K562 (cell line): ENCODE data around the gene TRAPPC2L. TPM values are rescaled to one million over a fixed set of nuclear protein-coding genes. Genes with fewer than 3 reads are reported as not detected.

Source experiments
- ATAC-seq: fragments of 200-7000 bp; cut with Tn5 transposase; 3 replicates; pipeline ENCODE4 v1.9.1; 2020; ENCODE audit warnings: moderate library complexity
- BruUV-seq: library from RNA; stranded (reverse); fragments of 400-500 nt; replicated peaks from 2 replicates; lab custom pipeline; 2021; lab: Mats Ljungman, UMichigan
- CTCF ChIA-PET: fragments of 300-600 bp; formaldehyde crosslinking; extraction: SDS; loops from one replicate; lab custom pipeline; 2021; ENCODE audit warnings: low intra/inter-chr PET ratio; lab: Yijun Ruan, JAX
- POLR2A ChIA-PET: fragments of 300-600, 350-650 bp; sonication (Branson Sonifier 250); formaldehyde crosslinking; extraction: SDS; loops from one replicate; lab custom pipeline; 2021; ENCODE audit warnings: antibody characterized with exemption, inconsistent platforms; lab: Yijun Ruan, JAX
- DNase-seq, 4 experiments: peaks; one replicate each; pipeline versions ENCODE4 v3.0.0 to v3.0.0-alpha.2; 2011 to 2018; ENCODE audit warnings: low spot score in 3 of 4, mixed read lengths in 3 of 4; ENCODE audit errors: extremely low read depth in 1 of 4
- FAIRE-seq: peaks from 2 replicates; lab custom pipeline; 2011; peaks lifted over from hg19 to GRCh38; lab: Jason Lieb, UNC
- H2AFZ ChIP-seq: 2 replicates; pipeline ENCODE4 v1.6.0; 2011; ENCODE audit warnings: low read depth, low read length, control low read depth, inconsistent platforms
- H3K27ac ChIP-seq: fragments of 200-600 bp; 3 replicates; pipeline ENCODE4 v1.8.0; 2011; ENCODE audit warnings: low read depth, mild to moderate bottlenecking, control low read depth, inconsistent platforms, low read length, moderate library complexity, mixed read lengths; ENCODE audit errors: extremely low read depth
- H3K27me3 ChIP-seq, 2 experiments: fragments of 300-600 bp in 1 of 2; 2 replicates in 1 of 2; 3 replicates in 1 of 2; pipeline versions ENCODE4 v1.6.0 to v1.8.0; 2011; ENCODE audit warnings: inconsistent platforms in 2 of 2, low read length in 2 of 2, mild to moderate bottlenecking in 1 of 2, mixed read lengths in 1 of 2, moderate library complexity in 1 of 2; ENCODE audit not compliant: control insufficient read depth in 2 of 2, insufficient read depth in 2 of 2
- H3K36me3 ChIP-seq: fragments of 300-600 bp; 3 replicates; pipeline ENCODE4 v1.8.0; 2011; ENCODE audit warnings: mild to moderate bottlenecking, low read length, inconsistent platforms; ENCODE audit not compliant: control insufficient read depth, insufficient read depth
- H3K4me1 ChIP-seq, 2 experiments: fragments of 200-600 bp in 1 of 2; replicated peaks in 1 of 2; 2 replicates in 1 of 2; 3 replicates in 1 of 2; pipeline versions ENCODE4 v1.5.1 to v1.8.0; 2011; ENCODE audit warnings: inconsistent platforms in 2 of 2, low read length in 2 of 2, mild to moderate bottlenecking in 1 of 2, mixed read lengths in 1 of 2, moderate library complexity in 1 of 2; ENCODE audit not compliant: control insufficient read depth in 2 of 2, insufficient read depth in 2 of 2
- H3K4me2 ChIP-seq: 2 replicates; pipeline ENCODE4 v1.6.1; 2011; ENCODE audit warnings: low read length, control low read depth, inconsistent platforms, mixed read lengths; ENCODE audit not compliant: insufficient read depth
- H3K4me3 ChIP-seq: fragments of 200-600 bp; sonication (generic), shearing (Covaris generic); 2 replicates; pipeline ENCODE4 v1.5.1; 2016; ENCODE audit warnings: control low read depth, inconsistent platforms
- H3K79me2 ChIP-seq: fragments of 200-600 bp; 3 replicates; pipeline ENCODE4 v1.8.0; 2011; ENCODE audit warnings: low read length, inconsistent platforms; ENCODE audit not compliant: control insufficient read depth, insufficient read depth
- H3K9ac ChIP-seq, 2 experiments: 2 replicates each; pipeline versions ENCODE4 v1.6.0 to v1.6.1; 2011; ENCODE audit warnings: low read depth in 2 of 2, low read length in 2 of 2, control low read depth in 1 of 2, inconsistent platforms in 1 of 2, mild to moderate bottlenecking in 1 of 2, mixed read lengths in 1 of 2; ENCODE audit not compliant: insufficient read depth in 1 of 2
- H3K9me1 ChIP-seq: one replicate; pipeline ENCODE4 v1.6.0; 2011; ENCODE audit warnings: inconsistent platforms, mild to moderate bottlenecking, low read length, moderate library complexity; ENCODE audit not compliant: control insufficient read depth, insufficient read depth
- H3K9me3 ChIP-seq: replicated peaks from 2 replicates; pipeline ENCODE4 v1.5.1; 2011; ENCODE audit warnings: low read depth, low read length, inconsistent platforms; ENCODE audit not compliant: control insufficient read depth, insufficient read depth
- H4K20me1 ChIP-seq: replicated peaks from 2 replicates; pipeline ENCODE4 v1.6.1; 2011; ENCODE audit warnings: low read length, inconsistent platforms, mixed read lengths; ENCODE audit not compliant: control insufficient read depth, insufficient read depth
- NFRKB ChIP-seq: fragments of 450-650 bp; IDR thresholded peaks from 2 replicates; pipeline ENCODE4 v1.6.1; 2016; ENCODE audit warnings: low read depth
- POLR2G ChIP-seq: fragments of 200-400 bp; formaldehyde crosslinking; IDR thresholded peaks from 2 replicates; pipeline ENCODE4 v1.6.1; 2017; ENCODE audit warnings: low read depth, mild to moderate bottlenecking, antibody characterized with exemption, low read length, moderate library complexity
- RBM22 ChIP-seq: fragments of 200-400 bp; formaldehyde crosslinking; IDR thresholded peaks from 2 replicates; pipeline ENCODE4 v1.6.1; 2018; ENCODE audit warnings: low read length, low read depth; ENCODE audit not compliant: poor library complexity, severe bottlenecking
- ZFP36 ChIP-seq: fragments of 150-350 bp; IDR thresholded peaks from 2 replicates; pipeline ENCODE4 v1.6.1; 2018; ENCODE audit warnings: low read length, low read depth; ENCODE audit not compliant: partially characterized antibody
- ZNF436 ChIP-seq: fragments of 250-450, 450-650 bp; sonication (Bioruptor Pico); formaldehyde crosslinking; IDR thresholded peaks from 2 replicates; pipeline ENCODE4 v1.7.0; 2020; ENCODE audit warnings: mild to moderate bottlenecking
- WGBS: fragments of 100-300 bp; shearing (Covaris generic); methylation state at CpG from one replicate; pipeline ENCODE4 v1.1.6; 2016; ENCODE audit warnings: low coverage, mixed read lengths; ENCODE audit not compliant: insufficient coverage; ENCODE audit errors: missing lambda C conversion rate; 5-methylcytosine and 5-hydroxymethylcytosine counted together
- in situ Hi-C: fragments of 300-500 bp; cut with MboI; formaldehyde crosslinking; loops from 4 replicates; pipeline ENCODE4 v1.15.0; 2018; ENCODE audit warnings: inconsistent platforms, mixed read lengths
- intact Hi-C: fragments of 100-400 bp; cut with micrococcal nuclease; formaldehyde crosslinking; loops from 2 replicates; pipeline ENCODE4 v1.14.2; 2022
- polyA plus RNA-seq, 8 experiments: library from polyadenylated mRNA; depleted of rRNA in 4 of 8; stranded (reverse) in 5 of 8; unstranded in 3 of 8; fragments of >200 nt; fragmentation: Nextera tagmentation in 2 of 8; fragmentation: Illumina TruSeq in 1 of 8; extraction: Ambion mirVana in 2 of 8; extraction: Trizol in 1 of 8; gene quantifications; 2 replicates each; pipeline versions ENCODE4 v1.2.1 to v1.2.3, GENCODE V29; 2011 to 2014; ENCODE audit warnings: inconsistent platforms in 1 of 8, missing spikeins in 1 of 8
- total RNA-seq, 7 experiments: library from RNA; depleted of rRNA in 6 of 7; stranded (reverse); fragments of >200 nt in 6 of 7; fragmentation: Illumina TruSeq in 2 of 7; extraction: Trizol in 2 of 7; gene quantifications; 2 replicates each; pipeline versions ENCODE4 v1.2.1 to v1.2.3, GENCODE V29; 2011 to 2021; ENCODE audit warnings: low replicate concordance in 1 of 7
- TF ChIP-seq, protein P1 (sequence below): IDR thresholded peaks from 3 replicates; pipeline ENCODE4 v1.6.1; 2011; ENCODE audit warnings: borderline replicate concordance, mild to moderate bottlenecking; ENCODE audit not compliant: insufficient read length, insufficient read depth

TRAPPC2L gene
- total and polyA plus RNA-seq, 9 of the 15 experiments (the other 6 are each of a cell fraction or from before 2014, with no cell fraction given), result 60.4 to 398 (median 97.5) TPM

DNA sequence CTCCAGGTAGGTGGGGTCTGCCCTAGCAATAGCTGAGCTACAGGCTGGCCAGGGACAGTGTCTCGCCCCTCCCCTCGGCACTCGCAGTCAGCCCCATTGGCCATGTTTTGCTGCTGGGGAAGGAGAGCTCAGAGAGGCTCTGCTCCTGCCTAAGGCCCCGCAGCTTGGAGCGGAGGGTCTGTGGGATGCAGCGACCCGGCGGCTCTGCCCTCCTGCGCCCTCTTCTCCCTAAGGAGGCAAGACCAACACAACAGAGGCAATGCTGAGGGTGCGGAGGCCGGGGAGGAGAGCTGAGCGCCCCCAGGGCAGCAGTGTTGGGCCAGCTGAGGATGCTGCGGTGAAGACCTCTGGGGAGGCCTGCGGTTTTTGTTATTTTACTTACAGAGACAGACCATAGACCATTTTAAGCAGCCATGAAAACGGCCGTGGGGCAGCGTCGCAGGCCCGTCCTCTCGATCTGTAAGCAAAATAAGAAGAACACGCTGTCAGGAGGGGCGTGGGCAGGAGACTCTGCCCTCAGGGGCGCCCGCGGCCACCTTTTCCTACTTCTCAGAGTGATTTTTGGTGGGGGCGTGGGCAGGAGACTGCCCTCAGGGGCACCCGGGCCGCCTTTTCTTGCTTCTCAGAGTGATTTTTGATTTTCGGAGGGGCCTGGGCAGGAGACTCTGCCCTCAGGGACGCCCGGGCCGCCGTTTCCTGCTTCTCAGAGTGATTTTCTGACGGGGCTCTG lies 40.9 kb downstream of the TRAPPC2L start:
- TF ChIP-seq POLR2G, result 0 out of 2 replicates have a peak, but pooled peaks have one; percentile 0
- TF ChIP-seq, protein P1, sequence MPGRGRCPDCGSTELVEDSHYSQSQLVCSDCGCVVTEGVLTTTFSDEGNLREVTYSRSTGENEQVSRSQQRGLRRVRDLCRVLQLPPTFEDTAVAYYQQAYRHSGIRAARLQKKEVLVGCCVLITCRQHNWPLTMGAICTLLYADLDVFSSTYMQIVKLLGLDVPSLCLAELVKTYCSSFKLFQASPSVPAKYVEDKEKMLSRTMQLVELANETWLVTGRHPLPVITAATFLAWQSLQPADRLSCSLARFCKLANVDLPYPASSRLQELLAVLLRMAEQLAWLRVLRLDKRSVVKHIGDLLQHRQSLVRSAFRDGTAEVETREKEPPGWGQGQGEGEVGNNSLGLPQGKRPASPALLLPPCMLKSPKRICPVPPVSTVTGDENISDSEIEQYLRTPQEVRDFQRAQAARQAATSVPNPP, result no peak
- no peak for TF ChIP-seq NFRKB
- peak; percentile 18 for TF ChIP-seq RBM22
- TF ChIP-seq ZNF436, result no peak
- peak; percentile 9 for TF ChIP-seq ZFP36
- H3K9ac ChIP-seq, result no peak overlapping the region
- ATAC-seq (no peak), FAIRE-seq (no peak), DNase-seq (no peak)
- peaks cover 91% of the 10 kb centered on the region; the same call in 2 of the 3 replicates for H3K36me3 ChIP-seq
- H3K4me2 ChIP-seq, result no peak overlapping the region
- peaks cover 4% of the 10 kb centered on the region; the same call in 1 of the 2 replicates for H4K20me1 ChIP-seq
- H2AFZ ChIP-seq, result no peak overlapping the region
- BruUV-seq, result no TSS peak
- intact Hi-C loops (no loop called here), in situ Hi-C loops (no loop called here)
- peaks cover 0 to 60% of the 10 kb centered on the region in 2 experiments; a peak in 2 of 5 replicates for H3K4me1 ChIP-seq
- H3K9me3 ChIP-seq, result peaks cover under 1% of the 10 kb centered on the region; the same call in 1 of the 2 replicates
- no peaks in the 10 kb centered on the region for H3K9me1 ChIP-seq
- peaks cover 46% of the 10 kb centered on the region for H3K79me2 ChIP-seq
- H3K4me3 ChIP-seq, result no peak overlapping the region
- WGBS, result 96% methylated on average over 28 of the region's 34 CpGs
- CTCF ChIA-PET, result no interaction called here
- POLR2A ChIA-PET, result interaction anchor here (0.6 kb wide), 1 partner anchor 180 kb away, joined by 4 read pairs; no protein-coding TSS in a partner anchor
- H3K27ac ChIP-seq, result no peak overlapping the region
- no peaks in the 10 kb centered on the region for H3K27me3 ChIP-seq
